NCI-H748 treated with DMSO at 0.1 percent for 48 hours (cell line): ENCODE results near the gene NTF4.

Source experiments
- DNase-seq: peaks from one replicate; lab custom pipeline; 2025; lab: John Stamatoyannopoulos, UW

The NTF4 gene

GRCh38 chr19:49064768-49065611 lies at the start of gene NTF4:
TSS of gene NTF4 (minus strand) at chr19:49064818. CDS start at chr19:49061997, 2,821 bp downstream.
- DNase-seq, result no peak

- DNase-seq, result peak; percentile 77
These were observed 49.4 kb upstream of the NTF4 start, which contains the start of gene LIN7B for GRCh38 chr19:49113762-49114629. TSS of gene LIN7B (plus strand) at chr19:49114370. CDS start at chr19:49114405, 35 bp downstream.

GRCh38 chr19:49111218-49111998 lies 46.8 kb upstream of the NTF4 start:
- DNase-seq, result no peak

GRCh38 chr19:49110567-49110966 lies 45.9 kb upstream of the NTF4 start:
- DNase-seq, result no peak

GRCh38 chr19:49109569-49110233 lies 45.1 kb upstream of the NTF4 start:
- no peak for DNase-seq

GRCh38 chr19:49109051-49109450 lies 44.4 kb upstream of the NTF4 start:
- DNase-seq, result no peak

GRCh38 chr19:49107625-49108459 lies 43.2 kb upstream of the NTF4 start:
- DNase-seq, result no peak

- DNase-seq, result peak; percentile 24
These were observed 42.1 kb upstream of the NTF4 start for GRCh38 chr19:49106648-49107135.

GRCh38 chr19:49104229-49104864 lies 39.7 kb upstream of the NTF4 start:
- DNase-seq, result no peak

GRCh38 chr19:49103331-49104085 lies 38.9 kb upstream of the NTF4 start:
- DNase-seq, result no peak

- DNase-seq, result no peak
These were observed 37.7 kb upstream of the NTF4 start for GRCh38 chr19:49102303-49102702.

GRCh38 chr19:49101160-49101559 lies 36.5 kb upstream of the NTF4 start:
- no peak for DNase-seq

- DNase-seq, result no peak
These were observed 34.2 kb upstream of the NTF4 start for GRCh38 chr19:49098795-49099194.

- peak; percentile 81 for DNase-seq
These were observed 33.1 kb upstream of the NTF4 start for GRCh38 chr19:49097453-49098288.

- DNase-seq, result no peak
These were observed 30.2 kb upstream of the NTF4 start for GRCh38 chr19:49094505-49095482.

GRCh38 chr19:49092686-49093085 lies 28.1 kb upstream of the NTF4 start:
- no peak for DNase-seq
